Measurements from ENCODE around the gene GTF3C2. TPM values are rescaled to one million over a fixed set of nuclear protein-coding genes. Genes with fewer than 3 reads are reported as not detected.

GTF3C2 gene
- total RNA-seq, 1 donor from 2014 or later: 24.0 TPM

DNA sequence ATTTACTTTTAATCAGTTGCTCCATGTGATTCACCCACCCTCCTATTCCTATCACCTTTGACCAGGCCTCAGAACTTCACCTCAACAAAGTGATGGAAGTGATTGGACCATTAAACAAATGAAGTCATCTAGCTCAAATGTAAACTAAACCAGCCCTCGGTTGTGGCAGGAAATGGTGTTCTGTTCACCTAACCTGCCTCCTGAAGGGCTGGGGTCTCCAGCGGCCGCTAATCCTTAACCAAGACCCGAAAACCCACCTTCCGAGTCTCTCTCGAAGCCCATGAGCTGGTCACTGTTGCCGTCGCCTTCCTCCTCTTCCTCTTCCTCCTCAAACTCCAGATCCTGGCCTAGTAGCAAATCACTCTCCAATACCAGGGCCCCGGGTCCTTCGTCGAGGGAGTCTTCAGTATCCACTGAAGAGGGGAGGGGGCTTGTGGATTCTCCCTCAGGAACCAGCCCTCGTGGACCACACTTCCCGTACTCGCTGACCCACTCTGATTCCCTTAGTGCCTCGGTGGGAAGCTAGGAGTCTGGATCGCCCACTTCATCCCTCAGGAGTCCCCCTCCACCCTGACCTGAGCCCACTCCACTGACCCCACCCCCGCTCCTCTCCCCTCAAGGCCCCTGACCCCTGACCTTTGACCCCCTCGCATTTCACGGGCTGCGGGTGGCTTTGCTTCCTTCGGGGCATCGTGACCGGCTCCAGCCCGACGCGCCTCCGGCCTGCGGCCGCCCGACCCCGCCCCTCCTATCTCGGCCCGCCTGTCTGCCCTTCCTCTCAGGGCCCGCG is 23.5 kb upstream of the GTF3C2 start:
- H3K9ac ChIP-seq (ENCODE audit: low read depth in 1 of 3, low read length in 3 of 3): peak overlapping the region; percentile 91 to 94 (median 92)
- peaks cover 61 to 68% (median 64%) of the 10 kb centered on the region in 3 donors for H3K36me3 ChIP-seq (ENCODE audit: control insufficient read depth in 3 of 3, insufficient read depth in 3 of 3, low read length in 3 of 3)
- no peaks in the 10 kb centered on the region for H3K9me3 ChIP-seq (ENCODE audit: control insufficient read depth in 3 of 3, low read length in 3 of 3)
- peak overlapping the region; percentile 84 to 88 (median 84) for H3K4me3 ChIP-seq (ENCODE audit: low read length in 3 of 3)
- H3K27ac ChIP-seq (ENCODE audit: low read depth, low read length): peak overlapping the region; percentile 79
- H3K27me3 ChIP-seq (ENCODE audit: control insufficient read depth in 3 of 3, insufficient read depth in 3 of 3, low read length in 3 of 3): no peaks in the 10 kb centered on the region
- H3K4me1 ChIP-seq (ENCODE audit: control insufficient read depth in 3 of 3, insufficient read depth in 3 of 3, low read length in 3 of 3): peaks cover 19 to 27% (median 21%) of the 10 kb centered on the region in 3 donors

DNA sequence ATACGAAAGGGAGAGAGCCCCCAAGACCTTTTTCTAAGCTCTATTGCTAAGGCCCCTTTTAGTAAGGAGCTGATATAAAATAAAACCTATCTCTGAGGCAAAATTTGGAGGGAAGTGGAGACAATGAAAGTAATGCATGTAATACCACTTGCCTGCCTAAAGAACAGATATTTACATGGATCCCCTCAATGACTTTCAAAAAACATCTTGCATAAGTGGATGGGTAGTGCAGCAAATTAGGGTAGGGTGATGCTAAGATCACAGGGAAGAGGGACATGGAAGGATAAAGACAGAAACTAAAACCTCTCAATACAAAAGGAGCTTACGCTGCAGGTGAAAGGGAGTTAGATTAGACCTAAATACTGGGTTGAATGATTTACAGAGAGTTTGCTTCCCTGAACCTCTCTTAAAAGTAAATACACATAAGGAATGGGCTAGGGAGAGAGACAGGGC is 22.8 kb upstream of the GTF3C2 start:
- H3K36me3 ChIP-seq (ENCODE audit: control insufficient read depth in 3 of 3, insufficient read depth in 3 of 3, low read length in 3 of 3): peaks cover 61 to 68% (median 64%) of the 10 kb centered on the region in 3 donors
- H3K9ac ChIP-seq (ENCODE audit: low read depth in 1 of 3, low read length in 3 of 3): peak overlapping the region; percentile 91 to 94 (median 92)
- no peaks in the 10 kb centered on the region for H3K9me3 ChIP-seq (ENCODE audit: control insufficient read depth in 3 of 3, low read length in 3 of 3)
- H3K4me3 ChIP-seq (ENCODE audit: low read length in 3 of 3): peak overlapping the region; percentile 84 to 88 (median 84)
- H3K27ac ChIP-seq (ENCODE audit: low read depth, low read length): peak overlapping the region; percentile 79
- no peaks in the 10 kb centered on the region for H3K27me3 ChIP-seq (ENCODE audit: control insufficient read depth in 3 of 3, insufficient read depth in 3 of 3, low read length in 3 of 3)
- peaks cover 19 to 27% (median 21%) of the 10 kb centered on the region in 3 donors for H3K4me1 ChIP-seq (ENCODE audit: control insufficient read depth in 3 of 3, insufficient read depth in 3 of 3, low read length in 3 of 3)

DNA sequence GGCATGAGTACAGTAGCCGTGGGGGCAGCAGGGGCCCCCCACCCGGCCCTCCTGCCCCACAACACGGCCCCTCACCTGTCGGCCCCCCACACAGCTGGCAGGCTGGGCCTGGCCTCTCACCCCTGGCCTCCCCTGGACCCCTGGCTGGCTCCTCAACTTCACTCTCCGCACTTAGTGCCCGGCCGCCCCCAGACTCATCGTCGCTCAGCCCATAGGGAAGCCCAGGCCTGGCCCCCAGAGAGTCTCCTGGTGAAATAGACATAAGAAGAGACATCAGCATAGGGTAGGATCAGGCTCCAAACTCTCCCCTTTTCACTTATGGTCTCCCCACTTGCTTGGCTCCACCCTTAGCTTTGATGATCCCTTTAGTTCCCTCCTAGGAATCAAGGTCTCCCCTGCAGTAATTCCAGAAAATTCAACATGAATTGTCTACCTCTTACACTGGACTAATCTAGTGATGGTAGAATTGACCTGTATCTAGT is 22.3 kb upstream of the GTF3C2 start:
- H3K4me3 ChIP-seq (ENCODE audit: low read length in 3 of 3): no peak overlapping the region

DNA sequence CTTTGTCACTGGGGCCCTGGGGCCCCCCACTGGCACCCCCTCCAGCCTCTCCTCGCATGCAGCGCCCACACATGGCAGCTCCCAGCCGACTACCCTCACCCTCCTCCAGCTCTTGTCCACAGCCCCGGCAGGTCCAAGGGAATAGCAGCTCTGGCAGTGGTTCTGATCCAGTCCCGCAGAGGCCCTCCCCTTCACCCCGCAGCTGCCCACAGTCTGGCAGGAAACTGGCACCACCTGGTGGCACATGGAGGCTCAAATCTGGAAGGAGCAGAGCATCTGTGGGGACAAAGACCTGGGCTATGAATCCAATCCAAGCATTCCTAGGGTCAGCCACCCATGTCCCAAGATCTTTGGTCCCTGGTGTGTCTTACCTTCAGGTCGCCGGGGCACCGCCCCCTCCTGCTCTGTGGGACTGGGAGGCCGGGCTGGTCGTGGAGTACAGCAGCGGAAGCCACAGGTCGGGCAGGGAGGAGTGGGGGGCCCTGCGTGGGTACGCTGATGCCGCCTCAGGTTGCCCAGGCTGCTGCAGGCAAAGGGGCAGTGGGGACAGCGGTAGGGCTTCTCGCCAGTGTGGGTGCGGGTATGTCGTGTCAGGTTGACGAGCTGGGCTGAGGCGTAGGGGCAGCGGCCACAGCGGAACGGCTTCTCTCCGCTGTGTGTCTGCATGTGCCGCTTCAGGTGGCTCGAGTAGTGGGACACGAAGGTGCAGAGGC is 21.7 kb upstream of the GTF3C2 start:
- Histone ChIP-seq H3K27ac (ENCODE audit: low read depth, low read length) (no peak overlapping the region), H3K9me3 (ENCODE audit: control insufficient read depth in 3 of 3, low read length in 3 of 3) (no peaks in the 10 kb centered on the region), H3K36me3 (ENCODE audit: control insufficient read depth in 3 of 3, insufficient read depth in 3 of 3, low read length in 3 of 3) (peaks cover 61 to 68% (median 61%) of the 10 kb centered on the region in 3 donors), H3K9ac (ENCODE audit: low read depth in 1 of 3, low read length in 3 of 3) (no peak overlapping the region), H3K27me3 (ENCODE audit: control insufficient read depth in 3 of 3, insufficient read depth in 3 of 3, low read length in 3 of 3) (no peaks in the 10 kb centered on the region), H3K4me3 (ENCODE audit: low read length in 3 of 3) (no peak overlapping the region), H3K4me1 (ENCODE audit: control insufficient read depth in 3 of 3, insufficient read depth in 3 of 3, low read length in 3 of 3) (peaks cover 19 to 27% (median 21%) of the 10 kb centered on the region in 3 donors)

More for the DNA sequence above, 22.3 kb upstream of the GTF3C2 start:
- no peaks in the 10 kb centered on the region for H3K27me3 ChIP-seq (ENCODE audit: control insufficient read depth in 3 of 3, insufficient read depth in 3 of 3, low read length in 3 of 3)
- peaks cover 19 to 27% (median 21%) of the 10 kb centered on the region in 3 donors for H3K4me1 ChIP-seq (ENCODE audit: control insufficient read depth in 3 of 3, insufficient read depth in 3 of 3, low read length in 3 of 3)
- H3K9me3 ChIP-seq (ENCODE audit: control insufficient read depth in 3 of 3, low read length in 3 of 3): no peaks in the 10 kb centered on the region
- H3K36me3 ChIP-seq (ENCODE audit: control insufficient read depth in 3 of 3, insufficient read depth in 3 of 3, low read length in 3 of 3): peaks cover 61 to 68% (median 62%) of the 10 kb centered on the region in 3 donors
- no peak overlapping the region for H3K27ac ChIP-seq (ENCODE audit: low read depth, low read length)
- no peak overlapping the region for H3K9ac ChIP-seq (ENCODE audit: low read depth in 1 of 3, low read length in 3 of 3)

DNA sequence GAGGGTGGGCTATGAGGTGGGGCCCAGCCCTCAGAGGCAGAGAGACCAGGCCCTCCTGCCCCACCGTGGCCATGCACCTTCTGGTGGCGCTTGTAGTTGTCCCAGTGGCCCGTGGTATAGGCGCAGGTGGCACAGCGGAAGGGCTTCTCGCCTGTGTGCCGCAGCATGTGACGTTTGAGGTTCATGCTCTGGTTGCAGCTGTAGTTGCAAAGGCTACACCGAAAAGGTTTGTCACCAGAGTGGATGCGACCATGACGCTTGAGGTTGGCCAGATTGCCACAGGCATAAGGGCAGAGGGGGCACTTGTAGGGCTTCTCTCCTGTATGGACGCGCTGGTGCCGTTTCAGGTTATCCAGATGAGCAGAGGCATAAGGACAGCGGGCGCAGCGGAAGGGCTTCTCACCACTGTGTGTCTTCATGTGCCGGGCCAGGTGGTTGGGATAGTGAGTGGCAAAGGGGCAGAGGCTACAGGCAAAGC is 21.1 kb upstream of the GTF3C2 start:
- H3K27me3 ChIP-seq (ENCODE audit: control insufficient read depth in 3 of 3, insufficient read depth in 3 of 3, low read length in 3 of 3): no peaks in the 10 kb centered on the region
- no peaks in the 10 kb centered on the region for H3K9me3 ChIP-seq (ENCODE audit: control insufficient read depth in 3 of 3, low read length in 3 of 3)
- H3K36me3 ChIP-seq (ENCODE audit: control insufficient read depth in 3 of 3, insufficient read depth in 3 of 3, low read length in 3 of 3): peaks cover 64 to 71% (median 64%) of the 10 kb centered on the region in 3 donors
- H3K4me1 ChIP-seq (ENCODE audit: control insufficient read depth in 3 of 3, insufficient read depth in 3 of 3, low read length in 3 of 3): peaks cover 22 to 32% (median 23%) of the 10 kb centered on the region in 3 donors
- no peak overlapping the region for H3K9ac ChIP-seq (ENCODE audit: low read depth in 1 of 3, low read length in 3 of 3)
- H3K27ac ChIP-seq (ENCODE audit: low read depth, low read length): no peak overlapping the region
- no peak overlapping the region for H3K4me3 ChIP-seq (ENCODE audit: low read length in 3 of 3)

DNA sequence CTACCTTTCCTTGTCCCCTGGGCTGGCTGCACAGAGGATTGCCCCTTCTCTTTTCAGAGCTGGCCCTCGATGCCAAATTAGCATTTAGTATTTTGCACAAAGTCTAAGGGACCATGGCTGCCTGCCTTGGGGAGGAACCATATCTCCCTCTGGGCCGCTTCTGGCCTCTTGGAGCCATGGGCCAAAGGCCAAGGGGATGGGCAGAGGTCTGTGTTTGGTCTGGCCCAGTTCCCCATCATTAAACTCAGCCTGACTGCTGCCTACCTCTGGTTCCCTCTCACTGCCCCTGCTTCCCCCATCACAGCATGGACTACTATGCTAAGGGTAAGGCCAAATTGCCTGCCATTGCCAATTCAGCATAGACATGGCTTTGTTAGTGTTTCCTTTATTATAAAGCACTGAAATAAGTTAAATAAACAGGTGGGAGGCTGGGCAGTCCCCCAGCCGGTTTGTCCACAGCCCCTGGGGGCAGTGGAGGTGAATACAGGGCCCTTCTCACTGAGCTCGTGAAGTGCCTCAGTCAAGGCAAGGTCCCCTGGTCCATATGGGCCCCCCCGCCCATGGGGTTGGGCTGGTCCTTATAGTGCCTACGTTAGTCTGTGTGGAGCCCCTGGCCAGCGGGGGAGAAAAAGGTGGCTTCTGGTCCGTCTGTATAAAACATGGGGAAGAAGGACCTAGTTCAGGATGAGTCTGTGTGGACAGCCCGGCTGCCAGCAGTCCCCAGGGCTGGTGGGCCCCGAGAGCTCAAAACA is 20.5 kb upstream of the GTF3C2 start:
- H3K9ac ChIP-seq (ENCODE audit: low read depth in 1 of 3, low read length in 3 of 3): no peak overlapping the region
- H3K27me3 ChIP-seq (ENCODE audit: control insufficient read depth in 3 of 3, insufficient read depth in 3 of 3, low read length in 3 of 3): no peaks in the 10 kb centered on the region
- peaks cover 26 to 38% (median 27%) of the 10 kb centered on the region in 3 donors for H3K4me1 ChIP-seq (ENCODE audit: control insufficient read depth in 3 of 3, insufficient read depth in 3 of 3, low read length in 3 of 3)
- H3K36me3 ChIP-seq (ENCODE audit: control insufficient read depth in 3 of 3, insufficient read depth in 3 of 3, low read length in 3 of 3): peaks cover 59 to 67% (median 63%) of the 10 kb centered on the region in 3 donors
- no peak overlapping the region for H3K4me3 ChIP-seq (ENCODE audit: low read length in 3 of 3)
- no peak overlapping the region for H3K27ac ChIP-seq (ENCODE audit: low read depth, low read length)
- no peaks in the 10 kb centered on the region for H3K9me3 ChIP-seq (ENCODE audit: control insufficient read depth in 3 of 3, low read length in 3 of 3)

DNA sequence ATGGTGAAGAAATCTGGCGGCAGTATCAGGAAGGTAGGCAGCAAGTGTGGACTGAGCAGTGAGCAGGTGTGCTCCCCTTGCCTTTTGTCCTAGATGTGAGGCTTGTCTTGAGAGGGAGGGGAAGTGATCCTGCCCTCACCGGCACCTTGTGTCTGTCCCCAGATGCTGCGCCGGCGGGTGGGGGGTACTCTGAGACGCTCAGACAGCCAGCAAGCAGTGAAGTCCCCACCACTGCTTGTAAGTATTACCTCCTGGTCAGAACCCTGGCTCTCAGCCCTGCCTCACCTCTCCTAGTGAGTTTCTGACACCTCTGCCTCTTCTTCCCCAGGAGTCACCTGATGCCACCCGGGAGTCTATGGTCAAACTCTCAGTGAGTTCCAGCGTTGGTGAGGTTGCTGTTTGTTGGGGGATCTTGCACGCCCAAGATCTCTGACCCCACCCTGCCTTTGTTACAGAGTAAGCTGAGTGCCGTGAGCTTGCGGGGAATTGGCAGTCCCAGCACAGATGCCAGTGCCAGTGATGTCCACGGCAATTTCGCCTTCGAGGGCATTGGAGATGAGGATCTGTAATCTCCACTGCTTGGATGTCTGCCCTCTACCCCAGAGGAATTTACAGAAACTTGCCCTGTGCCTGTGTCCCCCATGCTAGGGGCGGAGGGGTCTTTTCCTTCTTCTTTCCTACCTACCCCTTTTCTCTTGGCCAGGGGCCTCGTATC is 19.7 kb upstream of the GTF3C2 start:
- H3K27me3 ChIP-seq (ENCODE audit: control insufficient read depth in 3 of 3, insufficient read depth in 3 of 3, low read length in 3 of 3): no peaks in the 10 kb centered on the region
- H3K9me3 ChIP-seq (ENCODE audit: control insufficient read depth in 3 of 3, low read length in 3 of 3): no peaks in the 10 kb centered on the region

DNA sequence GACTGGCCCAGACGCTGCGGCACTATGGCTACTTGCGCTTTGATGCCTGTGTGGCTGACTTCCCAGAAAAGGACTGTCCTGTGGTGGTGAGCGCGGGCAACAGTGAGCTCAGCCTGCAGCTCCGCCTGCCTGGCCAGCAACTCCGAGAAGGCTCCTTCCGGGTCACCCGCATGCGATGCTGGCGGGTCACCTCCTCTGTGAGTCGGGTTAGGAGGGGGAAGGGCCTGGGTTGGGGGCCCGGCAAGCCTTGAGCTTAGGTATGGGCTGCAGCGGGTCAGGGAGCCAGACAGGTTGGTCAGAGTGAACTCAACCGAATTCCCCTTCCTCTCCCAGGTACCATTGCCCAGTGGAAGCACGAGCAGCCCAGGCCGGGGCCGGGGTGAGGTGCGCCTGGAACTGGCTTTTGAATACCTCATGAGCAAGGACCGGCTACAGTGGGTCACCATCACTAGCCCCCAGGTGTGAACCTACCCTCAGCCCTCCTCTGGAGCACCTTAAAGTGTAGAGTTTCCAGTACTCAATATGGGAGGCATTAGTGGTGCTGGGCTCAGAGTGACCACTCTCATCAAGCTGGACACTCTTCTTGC is 19.0 kb upstream of the GTF3C2 start:
- H3K36me3 ChIP-seq (ENCODE audit: control insufficient read depth in 3 of 3, insufficient read depth in 3 of 3, low read length in 3 of 3): peaks cover 54 to 60% (median 54%) of the 10 kb centered on the region in 3 donors

More for the DNA sequence above, 19.7 kb upstream of the GTF3C2 start:
- Histone ChIP-seq H3K9ac (ENCODE audit: low read depth in 1 of 3, low read length in 3 of 3) (no peak overlapping the region), H3K4me3 (ENCODE audit: low read length in 3 of 3) (no peak overlapping the region), H3K36me3 (ENCODE audit: control insufficient read depth in 3 of 3, insufficient read depth in 3 of 3, low read length in 3 of 3) (peaks cover 54 to 60% (median 55%) of the 10 kb centered on the region in 3 donors), H3K4me1 (ENCODE audit: control insufficient read depth in 3 of 3, insufficient read depth in 3 of 3, low read length in 3 of 3) (peaks cover 30 to 40% (median 30%) of the 10 kb centered on the region in 3 donors), H3K27ac (ENCODE audit: low read depth, low read length) (no peak overlapping the region)

More for the DNA sequence above, 19.0 kb upstream of the GTF3C2 start:
- peaks cover 28 to 39% (median 30%) of the 10 kb centered on the region in 3 donors for H3K4me1 ChIP-seq (ENCODE audit: control insufficient read depth in 3 of 3, insufficient read depth in 3 of 3, low read length in 3 of 3)
- H3K27me3 ChIP-seq (ENCODE audit: control insufficient read depth in 3 of 3, insufficient read depth in 3 of 3, low read length in 3 of 3): no peaks in the 10 kb centered on the region
- no peak overlapping the region for H3K27ac ChIP-seq (ENCODE audit: low read depth, low read length)
- H3K9ac ChIP-seq (ENCODE audit: low read depth in 1 of 3, low read length in 3 of 3): no peak overlapping the region
- no peak overlapping the region for H3K4me3 ChIP-seq (ENCODE audit: low read length in 3 of 3)
- no peaks in the 10 kb centered on the region for H3K9me3 ChIP-seq (ENCODE audit: control insufficient read depth in 3 of 3, low read length in 3 of 3)
